ENCODE data around the gene EXOSC10. TPM values are rescaled to one million over a fixed set of nuclear protein-coding genes. Genes with fewer than 3 reads are reported as not detected.
A peak's percentile ranks its signal among the peaks of the same experiment; 100 is the strongest.
"Not testable (repeated sequence)": the region's sequence is repeated elsewhere in the genome, so short reads cannot be mapped to it uniquely, and the experiment has no call there.

The EXOSC10 gene
- total RNA-seq, 1 donor from 2014 or later = 43.3 TPM

- DNase-seq (ENCODE audit: low read depth in 2 of 2) = no peak
These were observed 55.4 kb downstream of the EXOSC10 start for GRCh38 chr1:11044086-11044848.

- DNase-seq (ENCODE audit: low read depth in 2 of 2) = no peak
These were observed 56.4 kb downstream of the EXOSC10 start for GRCh38 chr1:11042995-11043874.

GRCh38 chr1:11042065-11042464 lies 57.6 kb downstream of the EXOSC10 start:
- DNase-seq (ENCODE audit: low read depth in 2 of 2) = no peak

GRCh38 chr1:11041048-11041447 lies 58.6 kb downstream of the EXOSC10 start:
- no peak for DNase-seq (ENCODE audit: low read depth in 2 of 2)

GRCh38 chr1:11040105-11040429 lies 59.6 kb downstream of the EXOSC10 start:
- DNase-seq (ENCODE audit: low read depth in 2 of 2) = not testable (repeated sequence)

- no peak for DNase-seq (ENCODE audit: low read depth in 2 of 2)
These were observed 60.1 kb downstream of the EXOSC10 start for GRCh38 chr1:11039351-11040104.

- DNase-seq (ENCODE audit: low read depth in 2 of 2) = peak; percentile 70 to 85
These were observed 61.9 kb downstream of the EXOSC10 start for GRCh38 chr1:11037740-11038182.

GRCh38 chr1:11037019-11037739 lies 62.5 kb downstream of the EXOSC10 start:
- not testable (repeated sequence) for DNase-seq (ENCODE audit: low read depth in 2 of 2)

- no peak for DNase-seq (ENCODE audit: low read depth in 2 of 2)
These were observed 67.9 kb downstream of the EXOSC10 start for GRCh38 chr1:11031624-11032262.

GRCh38 chr1:11030865-11031264 lies 68.8 kb downstream of the EXOSC10 start:
- no peak for DNase-seq (ENCODE audit: low read depth in 2 of 2)

GRCh38 chr1:11028018-11028417 lies 71.7 kb downstream of the EXOSC10 start:
- no peak for DNase-seq (ENCODE audit: low read depth in 2 of 2)

GRCh38 chr1:11027316-11027715 lies 72.4 kb downstream of the EXOSC10 start:
- DNase-seq (ENCODE audit: low read depth in 2 of 2) = no peak

- no peak for DNase-seq (ENCODE audit: low read depth in 2 of 2)
These were observed 72.8 kb downstream of the EXOSC10 start for GRCh38 chr1:11026903-11027302.

- no peak for DNase-seq (ENCODE audit: low read depth in 2 of 2)
These were observed 73.6 kb downstream of the EXOSC10 start for GRCh38 chr1:11026052-11026451.

- DNase-seq (ENCODE audit: low read depth in 2 of 2) = no peak
These were observed 74.1 kb downstream of the EXOSC10 start for GRCh38 chr1:11025618-11026017.

- no peak for DNase-seq (ENCODE audit: low read depth in 2 of 2)
These were observed 74.8 kb downstream of the EXOSC10 start for GRCh38 chr1:11024874-11025203.

GRCh38 chr1:11024154-11024873 lies 75.4 kb downstream of the EXOSC10 start:
- DNase-seq (ENCODE audit: low read depth in 2 of 2) = no peak

- DNase-seq (ENCODE audit: low read depth in 2 of 2) = no peak
These were observed 76.5 kb downstream of the EXOSC10 start for GRCh38 chr1:11023201-11023600.

GRCh38 chr1:11019971-11020370 lies 79.7 kb downstream of the EXOSC10 start:
- no peak for DNase-seq (ENCODE audit: low read depth in 2 of 2)

GRCh38 chr1:11019358-11019757 lies 80.3 kb downstream of the EXOSC10 start:
- DNase-seq (ENCODE audit: low read depth in 2 of 2) = not testable (repeated sequence)

Data from dermis microvascular lymphatic vessel endothelial cell (primary cell).